ENCODE measurements around the gene HES1.

GRCh38 chr3:194092881-194093301 is 43.1 kb upstream of the HES1 start:
- TF ChIP-seq POLR2AphosphoS5 (IDR thresholded peaks at IDR 0.05; ENCODE audit: low read depth, low read length) = no peak
- no peak for TF ChIP-seq TAF1 (IDR thresholded peaks at IDR 0.05; ENCODE audit: borderline replicate concordance, insufficient read depth, low read length)
- no peak for TF ChIP-seq REST (IDR thresholded peaks at IDR 0.05; ENCODE audit: insufficient read depth in 1 of 2, low read depth in 2 of 2, low read length in 2 of 2)
- TF ChIP-seq FOXP2 (optimal IDR thresholded peaks at IDR 0.05; ENCODE audit: borderline replicate concordance, extremely low read depth, extremely low read length, insufficient read depth) = no peak
